GM18505 (cell line): Measurements from ENCODE around the gene CTSF.

Experiments used
- ATAC-seq: cut with Tn5 transposase; IDR thresholded peaks from one replicate; pipeline ENCODE4 v1.9.1; 2021; ENCODE audit not compliant: unreplicated experiment
- POLR2A ChIP-seq: IDR thresholded peaks from 4 replicates; pipeline ENCODE4 v1.6.1; 2011; ENCODE audit warnings: borderline replicate concordance; ENCODE audit not compliant: insufficient read depth, insufficient read length; ENCODE audit errors: extremely low read depth

The CTSF gene

GRCh38 chr11:66570850-66571180 lies 2.4 kb upstream of the CTSF start:
- no peak for TF ChIP-seq POLR2A
- no peak for ATAC-seq

- no peak for TF ChIP-seq POLR2A
- no peak for ATAC-seq
Observed at GRCh38 chr11:66570079-66570849, 1.9 kb upstream of the CTSF start.

- no peak for ATAC-seq
- TF ChIP-seq POLR2A: no peak
Observed at GRCh38 chr11:66569076-66569475, 670 bp upstream of the CTSF start.

- TF ChIP-seq POLR2A: no peak
- no peak for ATAC-seq
Observed at GRCh38 chr11:66567787-66568123, 651 bp downstream of the CTSF start.

GRCh38 chr11:66566221-66566620 lies 2.2 kb downstream of the CTSF start:
- no peak for TF ChIP-seq POLR2A

GRCh38 chr11:66564984-66565383 lies 3.4 kb downstream of the CTSF start:
- no peak for TF ChIP-seq POLR2A
- no peak for ATAC-seq

More at GRCh38 chr11:66566221-66566620, 2.2 kb downstream of the CTSF start:
- no peak for ATAC-seq

GRCh38 chr11:66564538-66564937 lies 3.9 kb downstream of the CTSF start:
- ATAC-seq: no peak
- no peak for TF ChIP-seq POLR2A

GRCh38 chr11:66563832-66564231 lies 4.6 kb downstream of the CTSF start:
- no peak for TF ChIP-seq POLR2A
- ATAC-seq: no peak

- ATAC-seq: no peak
- TF ChIP-seq POLR2A: no peak
Observed at GRCh38 chr11:66562907-66563583, 5.4 kb downstream of the CTSF start.

- no peak for TF ChIP-seq POLR2A
- ATAC-seq: no peak
Observed at GRCh38 chr11:66562275-66562674, 6.1 kb downstream of the CTSF start.

- no peak for ATAC-seq
- no peak for TF ChIP-seq POLR2A
Observed at GRCh38 chr11:66561975-66562248, 6.5 kb downstream of the CTSF start.

- no peak for ATAC-seq
- no peak for TF ChIP-seq POLR2A
Observed at GRCh38 chr11:66561178-66561974, 7.0 kb downstream of the CTSF start.

GRCh38 chr11:66559866-66560676 lies 8.3 kb downstream of the CTSF start:
- no peak for ATAC-seq
- no peak for TF ChIP-seq POLR2A
